T follicular helper cell (primary cell): ENCODE data around the gene MXD4.
"Not testable (repeated sequence)": the region's sequence is repeated elsewhere in the genome, so short reads cannot be mapped to it uniquely, and the experiment has no call there.

Experiments used
- DNase-seq: peaks from one replicate; pipeline ENCODE4 v3.0.0-alpha.2; 2020; ENCODE audit warnings: low read depth

Gene MXD4

DNA sequence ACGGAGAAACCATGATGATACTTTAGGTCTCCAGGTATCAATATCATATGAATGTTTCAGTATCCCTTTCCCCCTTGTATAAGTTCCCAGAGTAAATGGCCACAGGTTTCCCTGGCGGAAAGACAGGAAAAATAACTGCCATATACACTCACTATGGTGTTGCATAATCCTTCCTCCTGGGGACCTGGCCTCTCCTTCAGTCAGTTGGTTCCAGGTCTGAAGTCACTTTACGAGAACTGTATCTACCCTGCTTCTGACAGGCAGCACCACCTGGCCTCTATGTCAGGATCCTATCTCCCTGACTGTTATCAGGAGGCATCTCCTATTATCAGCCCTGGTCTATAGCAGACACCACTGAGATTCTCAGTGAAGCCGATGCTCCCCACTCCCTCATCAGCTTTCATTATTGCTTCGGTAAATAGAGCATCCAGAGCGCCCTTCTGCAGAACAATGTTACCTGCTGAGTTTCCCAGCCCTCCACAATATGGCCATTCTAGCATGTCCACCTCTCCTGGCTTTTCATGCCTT is 42.6 kb downstream of the MXD4 start:
- no peak for DNase-seq

GRCh38 chr4:2218436-2218835 is 43.5 kb downstream of the MXD4 start:
- DNase-seq = no peak

GRCh38 chr4:2217726-2218125 is 44.2 kb downstream of the MXD4 start:
- no peak for DNase-seq

GRCh38 chr4:2212831-2213230 is 49.1 kb downstream of the MXD4 start:
- DNase-seq = no peak

DNA sequence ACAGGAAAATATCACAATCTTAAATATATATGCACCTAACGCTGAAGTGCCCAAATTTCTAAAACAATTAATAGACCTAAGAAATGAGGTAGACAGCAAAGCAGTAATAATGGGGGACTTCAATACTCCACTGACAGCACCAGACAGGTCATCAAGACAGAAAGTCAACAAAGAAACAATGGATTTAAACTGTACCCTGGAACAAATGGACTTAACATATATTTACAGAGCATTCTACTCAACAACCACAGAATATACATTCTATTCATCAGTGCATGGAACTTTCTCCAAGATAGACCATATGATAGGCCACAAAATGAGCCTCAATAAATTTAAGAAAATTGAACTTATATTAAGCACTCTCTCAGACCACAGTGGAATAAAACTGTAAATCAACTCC is 59.1 kb downstream of the MXD4 start:
- DNase-seq = not testable (repeated sequence)
